K562 (cell line): ENCODE measurements around the gene ADGRG1. TPM values are rescaled to one million over a fixed set of nuclear protein-coding genes. Genes with fewer than 3 reads are reported as not detected.

Experiments used
- ATAC-seq: fragments of 200-7000 bp; cut with Tn5 transposase; 3 replicates; pipeline ENCODE4 v1.9.1; 2020; ENCODE audit warnings: moderate library complexity
- BruUV-seq: library from RNA; stranded (reverse); fragments of 400-500 nt; replicated peaks from 2 replicates; lab custom pipeline; 2021; lab: Mats Ljungman, UMichigan
- CTCF ChIA-PET: fragments of 300-600 bp; formaldehyde crosslinking; extraction: SDS; loops from one replicate; lab custom pipeline; 2021; ENCODE audit warnings: low intra/inter-chr PET ratio; lab: Yijun Ruan, JAX
- POLR2A ChIA-PET: fragments of 300-600, 350-650 bp; sonication (Branson Sonifier 250); formaldehyde crosslinking; extraction: SDS; loops from one replicate; lab custom pipeline; 2021; ENCODE audit warnings: antibody characterized with exemption, inconsistent platforms; lab: Yijun Ruan, JAX
- DNase-seq, 4 experiments: peaks; one replicate each; pipeline versions ENCODE4 v3.0.0 to v3.0.0-alpha.2; 2011 to 2018; ENCODE audit warnings: low spot score in 3 of 4, mixed read lengths in 3 of 4; ENCODE audit errors: extremely low read depth in 1 of 4
- FAIRE-seq: peaks from 2 replicates; lab custom pipeline; 2011; peaks lifted over from hg19 to GRCh38; lab: Jason Lieb, UNC
- H2AFZ ChIP-seq: 2 replicates; pipeline ENCODE4 v1.6.0; 2011; ENCODE audit warnings: low read depth, low read length, control low read depth, inconsistent platforms
- H3K27ac ChIP-seq: fragments of 200-600 bp; 3 replicates; pipeline ENCODE4 v1.8.0; 2011; ENCODE audit warnings: low read depth, mild to moderate bottlenecking, control low read depth, inconsistent platforms, low read length, moderate library complexity, mixed read lengths; ENCODE audit errors: extremely low read depth
- H3K27me3 ChIP-seq, 2 experiments: fragments of 300-600 bp in 1 of 2; 2 replicates in 1 of 2; 3 replicates in 1 of 2; pipeline versions ENCODE4 v1.6.0 to v1.8.0; 2011; ENCODE audit warnings: inconsistent platforms in 2 of 2, low read length in 2 of 2, mild to moderate bottlenecking in 1 of 2, mixed read lengths in 1 of 2, moderate library complexity in 1 of 2; ENCODE audit not compliant: control insufficient read depth in 2 of 2, insufficient read depth in 2 of 2
- H3K36me3 ChIP-seq: fragments of 300-600 bp; 3 replicates; pipeline ENCODE4 v1.8.0; 2011; ENCODE audit warnings: mild to moderate bottlenecking, low read length, inconsistent platforms; ENCODE audit not compliant: control insufficient read depth, insufficient read depth
- H3K4me1 ChIP-seq, 2 experiments: fragments of 200-600 bp in 1 of 2; replicated peaks in 1 of 2; 2 replicates in 1 of 2; 3 replicates in 1 of 2; pipeline versions ENCODE4 v1.5.1 to v1.8.0; 2011; ENCODE audit warnings: inconsistent platforms in 2 of 2, low read length in 2 of 2, mild to moderate bottlenecking in 1 of 2, mixed read lengths in 1 of 2, moderate library complexity in 1 of 2; ENCODE audit not compliant: control insufficient read depth in 2 of 2, insufficient read depth in 2 of 2
- H3K4me2 ChIP-seq: 2 replicates; pipeline ENCODE4 v1.6.1; 2011; ENCODE audit warnings: low read length, control low read depth, inconsistent platforms, mixed read lengths; ENCODE audit not compliant: insufficient read depth
- H3K4me3 ChIP-seq: fragments of 200-600 bp; sonication (generic), shearing (Covaris generic); 2 replicates; pipeline ENCODE4 v1.5.1; 2016; ENCODE audit warnings: control low read depth, inconsistent platforms
- H3K79me2 ChIP-seq: fragments of 200-600 bp; 3 replicates; pipeline ENCODE4 v1.8.0; 2011; ENCODE audit warnings: low read length, inconsistent platforms; ENCODE audit not compliant: control insufficient read depth, insufficient read depth
- H3K9ac ChIP-seq, 2 experiments: 2 replicates each; pipeline versions ENCODE4 v1.6.0 to v1.6.1; 2011; ENCODE audit warnings: low read depth in 2 of 2, low read length in 2 of 2, control low read depth in 1 of 2, inconsistent platforms in 1 of 2, mild to moderate bottlenecking in 1 of 2, mixed read lengths in 1 of 2; ENCODE audit not compliant: insufficient read depth in 1 of 2
- H3K9me1 ChIP-seq: one replicate; pipeline ENCODE4 v1.6.0; 2011; ENCODE audit warnings: inconsistent platforms, mild to moderate bottlenecking, low read length, moderate library complexity; ENCODE audit not compliant: control insufficient read depth, insufficient read depth
- H3K9me3 ChIP-seq: replicated peaks from 2 replicates; pipeline ENCODE4 v1.5.1; 2011; ENCODE audit warnings: low read depth, low read length, inconsistent platforms; ENCODE audit not compliant: control insufficient read depth, insufficient read depth
- H4K20me1 ChIP-seq: replicated peaks from 2 replicates; pipeline ENCODE4 v1.6.1; 2011; ENCODE audit warnings: low read length, inconsistent platforms, mixed read lengths; ENCODE audit not compliant: control insufficient read depth, insufficient read depth
- ATF2 ChIP-seq: sonication (generic); formaldehyde crosslinking; IDR thresholded peaks from 2 replicates; pipeline ENCODE4 v1.8.1; 2022; ENCODE audit warnings: missing genetic modification reagents
- ELF2 ChIP-seq: fragments of 250-450 bp; sonication (Bioruptor Pico); IDR thresholded peaks from 2 replicates; pipeline ENCODE4 v1.5.0; 2021; ENCODE audit warnings: mild to moderate bottlenecking
- SAFB2 ChIP-seq: fragments of 200-400 bp; formaldehyde crosslinking; IDR thresholded peaks from 2 replicates; pipeline ENCODE4 v1.6.1; 2018; ENCODE audit warnings: borderline replicate concordance, low read length, low read depth, moderate library complexity; ENCODE audit not compliant: severe bottlenecking
- ZFPM2 ChIP-seq: fragments of 250-450 bp; sonication (Bioruptor Pico); IDR thresholded peaks from 2 replicates; pipeline ENCODE4 v1.5.1; 2022; ENCODE audit warnings: mild to moderate bottlenecking
- WGBS: fragments of 100-300 bp; shearing (Covaris generic); methylation state at CpG from one replicate; pipeline ENCODE4 v1.1.6; 2016; ENCODE audit warnings: low coverage, mixed read lengths; ENCODE audit not compliant: insufficient coverage; ENCODE audit errors: missing lambda C conversion rate; 5-methylcytosine and 5-hydroxymethylcytosine counted together
- in situ Hi-C: fragments of 300-500 bp; cut with MboI; formaldehyde crosslinking; loops from 4 replicates; pipeline ENCODE4 v1.15.0; 2018; ENCODE audit warnings: inconsistent platforms, mixed read lengths
- intact Hi-C: fragments of 100-400 bp; cut with micrococcal nuclease; formaldehyde crosslinking; loops from 2 replicates; pipeline ENCODE4 v1.14.2; 2022
- polyA plus RNA-seq, 8 experiments: library from polyadenylated mRNA; depleted of rRNA in 4 of 8; stranded (reverse) in 5 of 8; unstranded in 3 of 8; fragments of >200 nt; fragmentation: Nextera tagmentation in 2 of 8; fragmentation: Illumina TruSeq in 1 of 8; extraction: Ambion mirVana in 2 of 8; extraction: Trizol in 1 of 8; gene quantifications; 2 replicates each; pipeline versions ENCODE4 v1.2.1 to v1.2.3, GENCODE V29; 2011 to 2014; ENCODE audit warnings: inconsistent platforms in 1 of 8, missing spikeins in 1 of 8
- total RNA-seq, 7 experiments: library from RNA; depleted of rRNA in 6 of 7; stranded (reverse); fragments of >200 nt in 6 of 7; fragmentation: Illumina TruSeq in 2 of 7; extraction: Trizol in 2 of 7; gene quantifications; 2 replicates each; pipeline versions ENCODE4 v1.2.1 to v1.2.3, GENCODE V29; 2011 to 2021; ENCODE audit warnings: low replicate concordance in 1 of 7

ADGRG1 gene
- total and polyA plus RNA-seq, 9 of the 15 experiments (the other 6 are each of a cell fraction or from before 2014, with no cell fraction given), result 0.04 to 0.31 (median 0.16) TPM; not detected in 6

- ATAC-seq (no peak), FAIRE-seq (no peak), DNase-seq (no peak)
- H3K9me3 ChIP-seq, result no peaks in the 10 kb centered on the region
- no peaks in the 10 kb centered on the region for H3K9me1 ChIP-seq
- H3K4me3 ChIP-seq, result no peak overlapping the region
- no peaks in the 10 kb centered on the region for H3K79me2 ChIP-seq
- no peaks in the 10 kb centered on the region for H3K36me3 ChIP-seq
- WGBS, result 20% methylated on average over 6 of the region's 6 CpGs
- no peak overlapping the region for H3K4me2 ChIP-seq
- H2AFZ ChIP-seq, result no peak overlapping the region
- no peaks in the 10 kb centered on the region for H4K20me1 ChIP-seq
- CTCF ChIA-PET, result no interaction called here
- intact Hi-C loops, result no loop called here
- H3K9ac ChIP-seq, result no peak overlapping the region
- peaks cover 7 to 34% of the 10 kb centered on the region in 2 experiments; a peak in 4 of 5 replicates for H3K27me3 ChIP-seq
- in situ Hi-C loops, result no loop called here
- no peak overlapping the region for H3K27ac ChIP-seq
- TF ChIP-seq ELF2 (CRISPR knock-in tag) (no peak), SAFB2 (no peak), ZFPM2 (CRISPR knock-in tag) (no peak), ATF2 (CRISPR knock-in tag) (no peak)
- POLR2A ChIA-PET, result no interaction called here
- BruUV-seq, result no TSS peak
- peaks cover 6 to 16% of the 10 kb centered on the region in 2 experiments; a peak in 4 of 5 replicates for H3K4me1 ChIP-seq
These were observed 85.6 kb downstream of the ADGRG1 start for GRCh38 chr16:57714047-57714446.

Other genes with a start within 250 kb of the ADGRG1 start
Only the 7 nearest of the 11 such genes appear.
- 131 and 139 TPM in 2 replicates for gene POLR2C, start 166.0 kb upstream of the ADGRG1 start, total RNA-seq (2014; rRNA removed)
- gene POLR2C, start 166.0 kb upstream of the ADGRG1 start, total RNA-seq (2014; rRNA removed; fragmentation: Illumina TruSeq; extraction: Trizol), result 89.3 and 90.1 TPM in 2 replicates
- gene POLR2C, start 166.0 kb upstream of the ADGRG1 start, total RNA-seq (2015; rRNA removed; fragmentation: Illumina TruSeq; extraction: Trizol), result 92.3 and 93.9 TPM in 2 replicates
- gene POLR2C, start 166.0 kb upstream of the ADGRG1 start, total RNA-seq (2021), result 77.2 and 84.5 TPM in 2 replicates
- gene POLR2C, start 166.0 kb upstream of the ADGRG1 start, polyA plus RNA-seq (2011; rRNA removed), result 163 and 170 TPM in 2 replicates
- gene POLR2C, start 166.0 kb upstream of the ADGRG1 start, polyA plus RNA-seq (2014; fragmentation: Illumina TruSeq; extraction: Trizol), result 107 and 131 TPM in 2 replicates
- 10 to 100 TPM; 70.3 to 87.4 TPM for gene POLR2C, start 166.0 kb upstream of the ADGRG1 start, polyA plus RNA-seq (2014; fragmentation: Nextera tagmentation; extraction: Ambion mirVana)
- 97.5 and 108 TPM in 2 replicates for gene POLR2C, start 166.0 kb upstream of the ADGRG1 start, polyA plus RNA-seq (2014; rRNA removed)
- 14.4 and 18.9 TPM in 2 replicates for gene DOK4, start 142.1 kb upstream of the ADGRG1 start, total RNA-seq (2014; rRNA removed)
- 2.3 and 3.2 TPM in 2 replicates for gene DOK4, start 142.1 kb upstream of the ADGRG1 start, total RNA-seq (2014; rRNA removed; fragmentation: Illumina TruSeq; extraction: Trizol)
- gene DOK4, start 142.1 kb upstream of the ADGRG1 start, total RNA-seq (2015; rRNA removed; fragmentation: Illumina TruSeq; extraction: Trizol), result 8.3 and 9.3 TPM in 2 replicates
- gene DOK4, start 142.1 kb upstream of the ADGRG1 start, total RNA-seq (2021), result 11.0 and 11.4 TPM in 2 replicates
- gene DOK4, start 142.1 kb upstream of the ADGRG1 start, polyA plus RNA-seq (2011; rRNA removed), result 10.8 and 11.3 TPM in 2 replicates
- 6.5 and 9.5 TPM in 2 replicates for gene DOK4, start 142.1 kb upstream of the ADGRG1 start, polyA plus RNA-seq (2014; fragmentation: Illumina TruSeq; extraction: Trizol)
- under 1 TPM; 0.10 TPM for gene DOK4, start 142.1 kb upstream of the ADGRG1 start, polyA plus RNA-seq (2014; fragmentation: Nextera tagmentation; extraction: Ambion mirVana)
- 12.4 and 16.4 TPM in 2 replicates for gene DOK4, start 142.1 kb upstream of the ADGRG1 start, polyA plus RNA-seq (2014; rRNA removed)
- gene CCDC102A, start 92.1 kb upstream of the ADGRG1 start, total RNA-seq (2014; rRNA removed), result 3.8 and 4.9 TPM in 2 replicates
- 0.16 and 0.58 TPM in 2 replicates for gene CCDC102A, start 92.1 kb upstream of the ADGRG1 start, total RNA-seq (2014; rRNA removed; fragmentation: Illumina TruSeq; extraction: Trizol)
- gene CCDC102A, start 92.1 kb upstream of the ADGRG1 start, total RNA-seq (2015; rRNA removed; fragmentation: Illumina TruSeq; extraction: Trizol), result 1.4 and 2.1 TPM in 2 replicates
- gene CCDC102A, start 92.1 kb upstream of the ADGRG1 start, total RNA-seq (2021), result 2.7 and 3.0 TPM in 2 replicates
- gene CCDC102A, start 92.1 kb upstream of the ADGRG1 start, polyA plus RNA-seq (2011; rRNA removed), result 2.2 and 2.4 TPM in 2 replicates
- gene CCDC102A, start 92.1 kb upstream of the ADGRG1 start, polyA plus RNA-seq (2014; fragmentation: Illumina TruSeq; extraction: Trizol), result 0.85 and 1.4 TPM in 2 replicates
- gene CCDC102A, start 92.1 kb upstream of the ADGRG1 start, polyA plus RNA-seq (2014; fragmentation: Nextera tagmentation; extraction: Ambion mirVana), result under 1 TPM; 0.03 to 0.11 TPM
- 2.0 and 4.9 TPM in 2 replicates for gene CCDC102A, start 92.1 kb upstream of the ADGRG1 start, polyA plus RNA-seq (2014; rRNA removed)
- 0.08 and 0.09 TPM in 2 replicates for gene ADGRG5, start 86.0 kb upstream of the ADGRG1 start, total RNA-seq (2014; rRNA removed)
- gene ADGRG5, start 86.0 kb upstream of the ADGRG1 start, total RNA-seq (2014; rRNA removed; fragmentation: Illumina TruSeq; extraction: Trizol), result 0.07 TPM in 1 of 2 replicates, not detected in the other
- gene ADGRG5, start 86.0 kb upstream of the ADGRG1 start, total RNA-seq (2015; rRNA removed; fragmentation: Illumina TruSeq; extraction: Trizol), result 0.14 and 0.30 TPM in 2 replicates
- 0.09 and 0.27 TPM in 2 replicates for gene ADGRG5, start 86.0 kb upstream of the ADGRG1 start, total RNA-seq (2021)
- 0.01 and 0.11 TPM in 2 replicates for gene ADGRG5, start 86.0 kb upstream of the ADGRG1 start, polyA plus RNA-seq (2011; rRNA removed)
- 0.08 and 0.10 TPM in 2 replicates for gene ADGRG5, start 86.0 kb upstream of the ADGRG1 start, polyA plus RNA-seq (2014; fragmentation: Illumina TruSeq; extraction: Trizol)
- gene ADGRG5, start 86.0 kb upstream of the ADGRG1 start, polyA plus RNA-seq (2014; fragmentation: Nextera tagmentation; extraction: Ambion mirVana), result under 1 TPM; 0.01 to 0.39 TPM
- 0.04 and 0.15 TPM in 2 replicates for gene ADGRG5, start 86.0 kb upstream of the ADGRG1 start, polyA plus RNA-seq (2014; rRNA removed)
- gene ADGRG3, start 39.7 kb downstream of the ADGRG1 start, total RNA-seq (2014; rRNA removed), result not detected in 2 replicates
- 0.16 TPM in 1 of 2 replicates, not detected in the other for gene ADGRG3, start 39.7 kb downstream of the ADGRG1 start, total RNA-seq (2014; rRNA removed; fragmentation: Illumina TruSeq; extraction: Trizol)
- gene ADGRG3, start 39.7 kb downstream of the ADGRG1 start, total RNA-seq (2015; rRNA removed; fragmentation: Illumina TruSeq; extraction: Trizol), result 0.08 TPM in 1 of 2 replicates, not detected in the other
- gene ADGRG3, start 39.7 kb downstream of the ADGRG1 start, total RNA-seq (2021), result 0.09 and 0.16 TPM in 2 replicates
- gene ADGRG3, start 39.7 kb downstream of the ADGRG1 start, polyA plus RNA-seq (2011; rRNA removed), result 0.13 and 0.18 TPM in 2 replicates
- gene ADGRG3, start 39.7 kb downstream of the ADGRG1 start, polyA plus RNA-seq (2014; fragmentation: Illumina TruSeq; extraction: Trizol), result 0.09 and 0.10 TPM in 2 replicates
- gene ADGRG3, start 39.7 kb downstream of the ADGRG1 start, polyA plus RNA-seq (2014; fragmentation: Nextera tagmentation; extraction: Ambion mirVana), result under 1 TPM; 0.10 to 0.30 TPM
- 0.24 and 0.52 TPM in 2 replicates for gene ADGRG3, start 39.7 kb downstream of the ADGRG1 start, polyA plus RNA-seq (2014; rRNA removed)
- 0.09 TPM in 1 of 2 replicates, not detected in the other for gene DRC7, start 66.2 kb downstream of the ADGRG1 start, total RNA-seq (2014; rRNA removed)
- 0.04 TPM in 1 of 2 replicates, not detected in the other for gene DRC7, start 66.2 kb downstream of the ADGRG1 start, total RNA-seq (2014; rRNA removed; fragmentation: Illumina TruSeq; extraction: Trizol)
- gene DRC7, start 66.2 kb downstream of the ADGRG1 start, total RNA-seq (2015; rRNA removed; fragmentation: Illumina TruSeq; extraction: Trizol), result 0.19 and 0.33 TPM in 2 replicates
- 0.22 and 0.24 TPM in 2 replicates for gene DRC7, start 66.2 kb downstream of the ADGRG1 start, total RNA-seq (2021)
- gene DRC7, start 66.2 kb downstream of the ADGRG1 start, polyA plus RNA-seq (2011; rRNA removed), result 0.13 and 0.53 TPM in 2 replicates
- gene DRC7, start 66.2 kb downstream of the ADGRG1 start, polyA plus RNA-seq (2014; fragmentation: Illumina TruSeq; extraction: Trizol), result 0.12 and 0.29 TPM in 2 replicates
- gene DRC7, start 66.2 kb downstream of the ADGRG1 start, polyA plus RNA-seq (2014; fragmentation: Nextera tagmentation; extraction: Ambion mirVana), result not detected
- not detected in 2 replicates for gene DRC7, start 66.2 kb downstream of the ADGRG1 start, polyA plus RNA-seq (2014; rRNA removed)
- 41.7 and 49.9 TPM in 2 replicates for gene KATNB1, start 107.1 kb downstream of the ADGRG1 start, total RNA-seq (2014; rRNA removed)
- gene KATNB1, start 107.1 kb downstream of the ADGRG1 start, total RNA-seq (2014; rRNA removed; fragmentation: Illumina TruSeq; extraction: Trizol), result 11.0 and 12.4 TPM in 2 replicates
- gene KATNB1, start 107.1 kb downstream of the ADGRG1 start, total RNA-seq (2015; rRNA removed; fragmentation: Illumina TruSeq; extraction: Trizol), result 16.2 and 19.2 TPM in 2 replicates
- gene KATNB1, start 107.1 kb downstream of the ADGRG1 start, total RNA-seq (2021), result 50.2 and 52.6 TPM in 2 replicates
- gene KATNB1, start 107.1 kb downstream of the ADGRG1 start, polyA plus RNA-seq (2011; rRNA removed), result 21.9 and 35.8 TPM in 2 replicates
- 34.2 and 55.7 TPM in 2 replicates for gene KATNB1, start 107.1 kb downstream of the ADGRG1 start, polyA plus RNA-seq (2014; fragmentation: Illumina TruSeq; extraction: Trizol)
- gene KATNB1, start 107.1 kb downstream of the ADGRG1 start, polyA plus RNA-seq (2014; fragmentation: Nextera tagmentation; extraction: Ambion mirVana), result 1 to 10 TPM; 1.2 to 2.6 TPM
- 39.6 and 48.0 TPM in 2 replicates for gene KATNB1, start 107.1 kb downstream of the ADGRG1 start, polyA plus RNA-seq (2014; rRNA removed)